ENCODE results near the gene SLC4A8. TPM values are rescaled to one million over a fixed set of nuclear protein-coding genes. Genes with fewer than 3 reads are reported as not detected.

SLC4A8 gene
- total RNA-seq, 2 experiments from 2014 or later: 1.3 to 1.8 TPM

DNA sequence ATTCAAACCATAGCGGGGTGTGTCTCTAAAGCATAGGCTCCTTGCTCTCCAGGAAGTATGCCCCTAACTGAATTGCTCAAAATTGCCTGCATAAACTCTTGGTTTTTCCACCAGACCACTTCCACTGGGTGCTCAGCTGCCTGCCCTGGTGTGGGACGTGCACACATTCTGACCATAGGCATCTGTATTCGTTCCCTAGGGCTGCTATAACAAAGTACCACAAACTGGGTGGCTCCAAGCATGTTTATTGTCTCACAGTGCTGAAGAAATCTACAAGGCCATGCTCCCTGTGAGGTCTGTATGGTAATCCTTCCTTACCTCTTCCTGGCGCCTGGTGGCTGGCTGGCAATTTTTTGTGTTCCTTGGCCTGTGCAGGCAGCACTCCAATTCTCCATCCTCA is 17.0 kb upstream of the SLC4A8 start:
- H3K27ac Mint-ChIP-seq: no peak overlapping the region
- POLR2A ChIA-PET: interaction anchor here (0.6 kb wide), 1 partner anchor 91 kb away, joined by 3 read pairs; no protein-coding TSS in a partner anchor
- H3K4me3 ChIP-seq (ENCODE audit: low read length): no peak overlapping the region

GRCh38 chr12:51409846-51410245 is 14.8 kb upstream of the SLC4A8 start:
- H3K4me3 ChIP-seq (ENCODE audit: low read length): no peak overlapping the region
- Mint-ChIP-seq H3K4me1 (ENCODE audit: low read depth) (peaks cover 12% of the 10 kb centered on the region), H3K4me3 (no peak overlapping the region), H3K27me3 (no peaks in the 10 kb centered on the region), H3K27ac (no peak overlapping the region), H3K36me3 (ENCODE audit: low read depth) (no peaks in the 10 kb centered on the region), H3K9me3 (no peaks in the 10 kb centered on the region)
- no peaks in the 10 kb centered on the region for H3K4me1 ChIP-seq (ENCODE audit: insufficient read depth, low read length)
- intact Hi-C loops (cut with DNase I, micrococcal nuclease): no loop called here
- no peak for TF ChIP-seq CTCF (IDR thresholded peaks at IDR 0.05)
- no peaks in the 10 kb centered on the region for H3K27me3 ChIP-seq (ENCODE audit: control insufficient read depth in 1 of 2, insufficient read depth in 2 of 2, low read length in 2 of 2)
- H3K9me3 ChIP-seq (ENCODE audit: control insufficient read depth in 1 of 2, insufficient read depth in 1 of 2, low read length in 2 of 2): no peaks in the 10 kb centered on the region
- ChIA-PET POLR2A (no interaction called here), CTCF (interaction anchor here (0.9 kb wide), 1 partner anchor 122 kb away, joined by 4 read pairs; no protein-coding TSS in a partner anchor)
- ATAC-seq (ENCODE audit: poor library complexity) (no peak), DNase-seq (no peak)
- no peaks in the 10 kb centered on the region for H3K36me3 ChIP-seq (ENCODE audit: insufficient read depth, low read length)
- H3K27ac ChIP-seq (ENCODE audit: low read depth in 1 of 2, low read length in 2 of 2): no peak overlapping the region

More for the DNA sequence above, 17.0 kb upstream of the SLC4A8 start:
- DNase-seq (no peak), ATAC-seq (ENCODE audit: poor library complexity) (no peak)
- intact Hi-C loops (cut with DNase I, micrococcal nuclease): no loop called here
- Mint-ChIP-seq H3K4me3 (no peak overlapping the region), H3K36me3 (ENCODE audit: low read depth) (no peaks in the 10 kb centered on the region), H3K27me3 (no peaks in the 10 kb centered on the region), H3K9me3 (no peaks in the 10 kb centered on the region), H3K4me1 (ENCODE audit: low read depth) (peaks cover 6% of the 10 kb centered on the region)
- H3K27me3 ChIP-seq (ENCODE audit: control insufficient read depth in 1 of 2, insufficient read depth in 2 of 2, low read length in 2 of 2): no peaks in the 10 kb centered on the region
- TF ChIP-seq CTCF (IDR thresholded peaks at IDR 0.05): no peak
- H3K4me1 ChIP-seq (ENCODE audit: insufficient read depth, low read length): no peaks in the 10 kb centered on the region
- no peaks in the 10 kb centered on the region for H3K9me3 ChIP-seq (ENCODE audit: control insufficient read depth in 1 of 2, insufficient read depth in 1 of 2, low read length in 2 of 2)
- H3K36me3 ChIP-seq (ENCODE audit: insufficient read depth, low read length): no peaks in the 10 kb centered on the region
- CTCF ChIA-PET: no interaction called here
- no peak overlapping the region for H3K27ac ChIP-seq (ENCODE audit: low read depth in 1 of 2, low read length in 2 of 2)

DNA sequence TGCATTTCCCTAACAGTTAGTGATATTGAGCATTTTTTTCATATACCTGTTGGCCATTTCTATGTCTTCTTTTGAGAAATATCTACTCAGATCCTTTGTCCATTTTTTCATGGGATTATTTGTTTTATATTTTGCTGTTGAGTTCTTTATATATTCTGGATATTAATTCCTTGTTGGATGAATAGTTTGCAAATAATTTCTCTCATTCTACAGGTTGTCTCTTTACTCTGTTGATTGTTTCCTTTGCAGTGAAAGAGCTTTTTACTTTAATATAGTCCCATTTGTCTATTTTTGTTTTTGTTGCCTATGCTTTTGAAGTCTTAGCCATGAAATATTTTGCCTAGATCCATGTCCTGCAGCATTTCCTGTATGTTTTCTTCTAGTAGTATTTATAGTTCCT is 11.5 kb upstream of the SLC4A8 start:
- no peaks in the 10 kb centered on the region for H3K9me3 Mint-ChIP-seq
- H3K4me1 ChIP-seq (ENCODE audit: insufficient read depth, low read length): no peaks in the 10 kb centered on the region
- intact Hi-C loops (cut with DNase I, micrococcal nuclease): no loop called here
- no peak overlapping the region for H3K4me3 Mint-ChIP-seq
- H3K4me1 Mint-ChIP-seq (ENCODE audit: low read depth): peaks cover 6% of the 10 kb centered on the region
- H3K36me3 Mint-ChIP-seq (ENCODE audit: low read depth): no peaks in the 10 kb centered on the region
- H3K27me3 Mint-ChIP-seq: no peaks in the 10 kb centered on the region
- H3K9me3 ChIP-seq (ENCODE audit: control insufficient read depth in 1 of 2, insufficient read depth in 1 of 2, low read length in 2 of 2): no peaks in the 10 kb centered on the region
- TF ChIP-seq CTCF (IDR thresholded peaks at IDR 0.05): no peak
- DNase-seq (no peak), ATAC-seq (ENCODE audit: poor library complexity) (no peak)
- H3K36me3 ChIP-seq (ENCODE audit: insufficient read depth, low read length): no peaks in the 10 kb centered on the region
- H3K27ac Mint-ChIP-seq: no peak overlapping the region
- no peak overlapping the region for H3K27ac ChIP-seq (ENCODE audit: low read depth in 1 of 2, low read length in 2 of 2)
- H3K27me3 ChIP-seq (ENCODE audit: control insufficient read depth in 1 of 2, insufficient read depth in 2 of 2, low read length in 2 of 2): no peaks in the 10 kb centered on the region
- no peak overlapping the region for H3K4me3 ChIP-seq (ENCODE audit: low read length)
- ChIA-PET CTCF (no interaction called here), POLR2A (no interaction called here)

Data from CD4-positive, alpha-beta T cell (primary cell).